K562 (cell line): ENCODE results near the gene OR1D5.

ENCODE experiments used
- BMI1 ChIP-seq: fragments of 150-350 bp; IDR thresholded peaks from 2 replicates; pipeline ENCODE4 v1.6.1; 2014; ENCODE audit warnings: low read length
- CTCF ChIP-seq, 3 experiments: IDR thresholded peaks in 2 of 3; conservative IDR thresholded peaks in 1 of 3; 2 replicates each; pipeline ENCODE4 v1.5.1; 2011 to 2012; ENCODE audit warnings: low read length in 3 of 3, mild to moderate bottlenecking in 3 of 3, control low read depth in 2 of 3, improper control_type of control experiment in 1 of 3, inconsistent platforms in 1 of 3, low read depth in 1 of 3, mixed read lengths in 1 of 3, moderate library complexity in 1 of 3; ENCODE audit not compliant: insufficient read depth in 2 of 3
- ESRRA ChIP-seq: fragments of 450-650 bp; IDR thresholded peaks from 2 replicates; pipeline ENCODE4 v1.6.1; 2014; ENCODE audit warnings: low read depth, mild to moderate bottlenecking, moderate library complexity, borderline replicate concordance
- MNT ChIP-seq, 2 experiments: fragments of 450-650 bp; conservative IDR thresholded peaks; 2 replicates each; pipeline ENCODE4 v1.6.1; 2017; ENCODE audit warnings: mild to moderate bottlenecking in 2 of 2, moderate library complexity in 2 of 2
- MYC ChIP-seq, 2 experiments: fragments of 250-450 bp in 1 of 2; sonication (Bioruptor Pico) in 1 of 2; IDR thresholded peaks; 2 replicates each; pipeline versions ENCODE4 v1.5.1 to v1.6.1; 2012 to 2021; ENCODE audit warnings: low read depth in 2 of 2, borderline replicate concordance in 1 of 2, improper control_type of control experiment in 1 of 2, low read length in 1 of 2, mild to moderate bottlenecking in 1 of 2, moderate library complexity in 1 of 2
- SP2 ChIP-seq: IDR thresholded peaks from 2 replicates; pipeline ENCODE4 v1.6.1; 2011; ENCODE audit warnings: mild to moderate bottlenecking, low read depth, low read length, moderate library complexity; ENCODE audit not compliant: poor library complexity, severe bottlenecking; ENCODE audit errors: extremely low read depth
- TARDBP ChIP-seq: fragments of 450-650 bp; IDR thresholded peaks from 2 replicates; pipeline ENCODE4 v1.6.1; 2016
- TBL1XR1 ChIP-seq, 2 experiments: IDR thresholded peaks; 2 replicates each; pipeline ENCODE4 v1.6.1; 2012; ENCODE audit warnings: improper control_type of control experiment in 2 of 2, low read length in 2 of 2, mild to moderate bottlenecking in 1 of 2
- ZBTB49 ChIP-seq: sonication (generic); formaldehyde crosslinking; IDR thresholded peaks from 2 replicates; pipeline ENCODE4 v1.8.0; 2022; ENCODE audit warnings: missing genetic modification reagents, mild to moderate bottlenecking, borderline replicate concordance
- ZKSCAN8 ChIP-seq: fragments of 200-800 bp; sonication (Bioruptor generic); IDR thresholded peaks from 2 replicates; pipeline ENCODE4 v1.6.1; 2016; ENCODE audit warnings: missing genetic modification characterization, missing compliant biosample characterization
- ZNF282 ChIP-seq: sonication (generic); formaldehyde crosslinking; IDR thresholded peaks from 2 replicates; pipeline ENCODE4 v1.8.1; 2023; ENCODE audit warnings: missing genetic modification reagents
- ZNF584 ChIP-seq: fragments of 200-800 bp; sonication (Bioruptor generic); IDR thresholded peaks from 2 replicates; pipeline ENCODE4 v1.6.1; 2016; ENCODE audit warnings: low read depth, mild to moderate bottlenecking, missing genetic modification characterization, missing compliant biosample characterization

- TF ChIP-seq MYC (IDR thresholded peaks at IDR 0.05; ENCODE audit: low read depth, low read length) (no peak), MYC (CRISPR knock-in tag; IDR thresholded peaks at IDR 0.05; ENCODE audit: borderline replicate concordance, low read depth) (no peak), ZNF584 (CRISPR knock-in tag) (no peak), TBL1XR1 (IDR thresholded peaks at IDR 0.05; ENCODE audit: low read length in 2 of 2) (no peak), ZBTB49 (no peak), TARDBP (no peak), ZKSCAN8 (CRISPR knock-in tag) (no peak), SP2 (no peak), CTCF (IDR thresholded peaks at IDR 0.05 in 2 of 3, conservative IDR thresholded peaks at IDR 0.05 in 1 of 3; ENCODE audit: insufficient read depth in 2 of 3, low read depth in 1 of 3, low read length in 3 of 3) (no peak), ESRRA (no peak), BMI1 (no peak), MNT (conservative IDR thresholded peaks at IDR 0.05) (no peak), ZNF282 (no peak)
Observed at GRCh38 chr17:3035968-3036280, 27.5 kb downstream of the OR1D5 start.
